Measurements from ENCODE around the gene RPS25. TPM values are rescaled to one million over a fixed set of nuclear protein-coding genes. Genes with fewer than 3 reads are reported as not detected.

RPS25 gene
- total and polyA plus RNA-seq, 10 of the 15 experiments (the other 5 are each of a cell fraction or from before 2014, with no cell fraction given): 886 to 3,746 (median 3,066) TPM

DNA sequence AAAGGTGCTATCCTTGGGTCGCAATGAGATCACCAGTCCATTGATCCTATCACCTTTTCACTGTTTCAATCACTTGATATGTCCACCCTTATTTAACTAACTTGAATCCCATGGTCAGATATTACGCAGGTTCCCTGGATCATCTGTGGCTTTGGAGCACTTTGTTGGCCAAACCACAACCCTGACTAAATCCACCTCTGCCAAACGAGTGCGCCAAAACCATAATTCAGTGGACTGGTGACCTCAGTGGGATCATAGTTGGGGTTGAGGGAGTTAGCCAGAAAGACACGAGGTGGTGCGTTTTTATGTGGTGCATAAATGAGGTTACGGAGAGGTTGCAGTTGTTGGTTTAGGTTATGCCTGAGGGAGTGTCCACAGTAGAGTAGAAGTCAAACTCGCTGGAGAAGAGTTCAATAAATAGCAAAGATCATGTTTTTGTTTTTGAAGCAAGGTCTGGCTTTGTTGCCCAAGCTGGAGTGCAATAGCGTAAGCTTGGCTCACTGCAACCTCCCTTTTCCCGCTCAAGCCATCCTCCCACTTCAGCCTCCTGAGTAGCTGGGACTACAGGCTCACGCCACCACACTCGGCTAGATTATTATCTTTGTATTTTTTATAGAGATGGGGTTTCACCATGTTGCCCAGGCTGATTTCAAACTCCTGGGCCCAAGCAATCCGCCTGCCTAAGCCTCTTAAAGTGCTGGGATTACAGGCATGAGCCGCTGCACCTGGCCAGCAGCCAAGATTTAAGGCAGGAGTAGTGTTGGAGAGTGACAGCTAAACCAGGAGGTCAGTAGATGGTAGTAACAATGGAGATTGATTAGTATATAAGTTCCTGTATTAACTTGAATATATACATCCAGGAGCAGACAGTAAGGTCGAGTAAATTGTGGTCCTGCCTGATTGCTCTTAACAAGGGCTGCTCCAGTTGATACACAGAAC, 42.1 kb downstream of the RPS25 start (continued):
- TF ChIP-seq KDM1A (IDR thresholded peaks at IDR 0.05; ENCODE audit: borderline replicate concordance) (no peak), KLF5 (IDR thresholded peaks at IDR 0.05; ENCODE audit: partially characterized antibody) (no peak), NBN (IDR thresholded peaks at IDR 0.05) (no peak), PAX8 (IDR thresholded peaks at IDR 0.05) (no peak), TBL1XR1 (IDR thresholded peaks at IDR 0.05; ENCODE audit: low read depth, low read length) (no peak), EED (IDR thresholded peaks at IDR 0.05; ENCODE audit: low read depth) (no peak), ETV6 (conservative IDR thresholded peaks at IDR 0.05 in 1 of 2, IDR thresholded peaks at IDR 0.05 in 1 of 2; ENCODE audit: borderline replicate concordance in 1 of 2, low read depth in 1 of 2) (no peak)
- TF ChIP-seq, protein P1, sequence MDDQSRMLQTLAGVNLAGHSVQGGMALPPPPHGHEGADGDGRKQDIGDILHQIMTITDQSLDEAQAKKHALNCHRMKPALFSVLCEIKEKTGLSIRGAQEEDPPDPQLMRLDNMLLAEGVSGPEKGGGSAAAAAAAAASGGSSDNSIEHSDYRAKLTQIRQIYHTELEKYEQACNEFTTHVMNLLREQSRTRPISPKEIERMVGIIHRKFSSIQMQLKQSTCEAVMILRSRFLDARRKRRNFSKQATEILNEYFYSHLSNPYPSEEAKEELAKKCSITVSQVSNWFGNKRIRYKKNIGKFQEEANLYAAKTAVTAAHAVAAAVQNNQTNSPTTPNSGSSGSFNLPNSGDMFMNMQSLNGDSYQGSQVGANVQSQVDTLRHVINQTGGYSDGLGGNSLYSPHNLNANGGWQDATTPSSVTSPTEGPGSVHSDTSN (IDR thresholded peaks at IDR 0.05; ENCODE audit: insufficient replicate concordance, low read depth, low read length): no peak

DNA sequence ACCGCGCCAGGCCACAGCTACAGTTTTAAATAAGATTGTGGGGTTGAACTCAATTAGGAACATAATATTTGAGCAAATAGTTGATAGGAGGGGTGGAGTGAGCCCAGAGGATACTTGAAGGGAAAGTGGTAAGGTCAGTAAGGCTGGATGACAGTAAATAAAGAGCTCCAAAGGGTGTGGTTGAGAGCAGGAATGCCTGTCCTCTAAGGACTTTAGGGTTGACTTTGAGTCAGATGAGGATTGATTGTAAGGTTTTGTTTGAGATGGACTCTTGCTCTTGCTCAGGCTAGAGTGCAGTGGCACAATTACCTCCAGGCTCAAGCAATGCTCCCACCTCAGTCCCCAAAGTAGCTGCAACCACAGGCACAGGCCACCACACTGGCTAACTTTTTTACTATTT, 44.2 kb downstream of the RPS25 start:
- no peaks in the 10 kb centered on the region for H3K79me2 ChIP-seq (ENCODE audit: control insufficient read depth, insufficient read depth, low read length)
- no peak overlapping the region for H2AFZ ChIP-seq (ENCODE audit: control insufficient read depth, low read depth, low read length)
- H3K27ac ChIP-seq (ENCODE audit: control insufficient read depth, insufficient read depth): no peak overlapping the region
- FAIRE-seq (no peak), DNase-seq (ENCODE audit: low read depth, low spot score) (no peak), ATAC-seq (no peak)
- no peak overlapping the region for H3K4me3 ChIP-seq
- in situ Hi-C loops (cut with MboI): no loop called here
- no peaks in the 10 kb centered on the region for H3K36me3 ChIP-seq (ENCODE audit: control insufficient read depth in 2 of 2, insufficient read depth in 2 of 2, low read length in 1 of 2)
- POLR2A ChIA-PET: no interaction called here
- no peak overlapping the region for H3K9ac ChIP-seq (ENCODE audit: control insufficient read depth, insufficient read depth, low read length)
- CTCF ChIA-PET: interaction anchor here (0.5 to 0.9 kb wide), 2 partner anchors 38 to 284 kb away, joined by 3 to 4 read pairs; no protein-coding TSS in a partner anchor
- BruUV-seq (replicated peaks): no TSS peak
- intact Hi-C loops (cut with micrococcal nuclease; ENCODE audit: unreplicated experiment): no loop called here
- no peaks in the 10 kb centered on the region for H4K20me1 ChIP-seq (ENCODE audit: control insufficient read depth, insufficient read depth)
- RAD21 ChIA-PET (ENCODE audit: unreplicated experiment): interaction anchor here (0.7 kb wide), 1 partner anchor 111 kb away, joined by 3 read pairs; no protein-coding TSS in a partner anchor
- H3K27me3 ChIP-seq (replicated peaks in 1 of 2; ENCODE audit: control insufficient read depth in 2 of 2, insufficient read depth in 2 of 2, low read length in 1 of 2): no peaks in the 10 kb centered on the region
- 98% methylated on average over 2 of the region's 2 CpGs for WGBS (ENCODE audit: insufficient coverage, insufficient replicate concordance, low lambda C conversion rate, missing lambda C conversion rate)
- TF ChIP-seq, protein P2, sequence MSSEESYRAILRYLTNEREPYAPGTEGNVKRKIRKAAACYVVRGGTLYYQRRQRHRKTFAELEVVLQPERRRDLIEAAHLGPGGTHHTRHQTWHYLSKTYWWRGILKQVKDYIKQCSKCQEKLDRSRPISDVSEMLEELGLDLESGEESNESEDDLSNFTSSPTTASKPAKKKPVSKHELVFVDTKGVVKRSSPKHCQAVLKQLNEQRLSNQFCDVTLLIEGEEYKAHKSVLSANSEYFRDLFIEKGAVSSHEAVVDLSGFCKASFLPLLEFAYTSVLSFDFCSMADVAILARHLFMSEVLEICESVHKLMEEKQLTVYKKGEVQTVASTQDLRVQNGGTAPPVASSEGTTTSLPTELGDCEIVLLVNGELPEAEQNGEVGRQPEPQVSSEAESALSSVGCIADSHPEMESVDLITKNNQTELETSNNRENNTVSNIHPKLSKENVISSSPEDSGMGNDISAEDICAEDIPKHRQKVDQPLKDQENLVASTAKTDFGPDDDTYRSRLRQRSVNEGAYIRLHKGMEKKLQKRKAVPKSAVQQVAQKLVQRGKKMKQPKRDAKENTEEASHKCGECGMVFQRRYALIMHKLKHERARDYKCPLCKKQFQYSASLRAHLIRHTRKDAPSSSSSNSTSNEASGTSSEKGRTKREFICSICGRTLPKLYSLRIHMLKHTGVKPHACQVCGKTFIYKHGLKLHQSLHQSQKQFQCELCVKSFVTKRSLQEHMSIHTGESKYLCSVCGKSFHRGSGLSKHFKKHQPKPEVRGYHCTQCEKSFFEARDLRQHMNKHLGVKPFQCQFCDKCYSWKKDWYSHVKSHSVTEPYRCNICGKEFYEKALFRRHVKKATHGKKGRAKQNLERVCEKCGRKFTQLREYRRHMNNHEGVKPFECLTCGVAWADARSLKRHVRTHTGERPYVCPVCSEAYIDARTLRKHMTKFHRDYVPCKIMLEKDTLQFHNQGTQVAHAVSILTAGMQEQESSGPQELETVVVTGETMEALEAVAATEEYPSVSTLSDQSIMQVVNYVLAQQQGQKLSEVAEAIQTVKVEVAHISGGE (CRISPR knock-in tag; IDR thresholded peaks at IDR 0.05): no peak
- TF ChIP-seq SMARCA5 (IDR thresholded peaks at IDR 0.05) (no peak), SREBF2 (IDR thresholded peaks at IDR 0.05; ENCODE audit: low read length) (no peak), SMAD1 (IDR thresholded peaks at IDR 0.05; ENCODE audit: low read depth, partially characterized antibody) (no peak), RELA (IDR thresholded peaks at IDR 0.05; ENCODE audit: borderline replicate concordance, partially characterized antibody) (no peak), ZBED1 (IDR thresholded peaks at IDR 0.05; ENCODE audit: borderline replicate concordance) (no peak), NR2C1 (IDR thresholded peaks at IDR 0.05) (no peak), KLF5 (IDR thresholded peaks at IDR 0.05; ENCODE audit: partially characterized antibody) (no peak)
- no peak overlapping the region for H3K4me2 ChIP-seq (ENCODE audit: control insufficient read depth, insufficient read depth)
- no peaks in the 10 kb centered on the region for H3K4me1 ChIP-seq (ENCODE audit: control insufficient read depth, insufficient read depth, low read length)
- SMC1A ChIA-PET (ENCODE audit: uncharacterized antibody, unreplicated experiment): no interaction called here
- no peaks in the 10 kb centered on the region for H3K9me3 ChIP-seq (replicated peaks; ENCODE audit: control insufficient read depth, insufficient read depth, low read length)
